Cardiac fibroblast (primary cell): ENCODE data around the gene MRPS17.

ENCODE experiments used
- DNase-seq, 2 donors: peaks; one replicate each; pipeline versions ENCODE4 v3.0.0 to v3.0.0-alpha.2; 2010; ENCODE audit warnings: low read depth in 2 of 2
- H3K4me3 ChIP-seq, 2 donors: replicated peaks in 1 of 2; 1 replicate in 1 of 2; 2 replicates in 1 of 2; pipeline ENCODE4 v1.5.1; 2011; ENCODE audit warnings: low read depth in 2 of 2, low read length in 2 of 2, mild to moderate bottlenecking in 2 of 2, moderate library complexity in 1 of 2
- CTCF ChIP-seq: IDR thresholded peaks from one replicate; pipeline ENCODE4 v1.5.1; 2011; ENCODE audit warnings: low read depth, mild to moderate bottlenecking, low read length, inconsistent platforms

Gene MRPS17

GRCh38 chr7:55964261-55965099 is 12.8 kb downstream of the MRPS17 start, which contains the start of gene NIPSNAP2:
NIPSNAP2 (plus strand) TSS chr7:55964585; CDS start chr7:55964610, 25 bp downstream.
- peak; percentile 59 to 75 for DNase-seq
- peak within 1 kb of the TSS; percentile 52 to 68 for H3K4me3 ChIP-seq
- no peak for TF ChIP-seq CTCF

GRCh38 chr7:55965100-55965470 is 13.4 kb downstream of the MRPS17 start:
- TF ChIP-seq CTCF, result no peak
- peak overlapping the region; percentile 52 to 68 for H3K4me3 ChIP-seq
- DNase-seq, result peak; percentile 53 to 57

- H3K4me3 ChIP-seq, result no peak overlapping the region
- no peak for DNase-seq
Observed at GRCh38 chr7:55965805-55966421, 14.2 kb downstream of the MRPS17 start.

GRCh38 chr7:55966851-55967250 is 15.2 kb downstream of the MRPS17 start:
- H3K4me3 ChIP-seq, result no peak overlapping the region
- no peak for TF ChIP-seq CTCF
- no peak for DNase-seq

More at GRCh38 chr7:55965805-55966421, 14.2 kb downstream of the MRPS17 start:
- no peak for TF ChIP-seq CTCF

GRCh38 chr7:55969391-55969790 is 17.7 kb downstream of the MRPS17 start:
- no peak overlapping the region for H3K4me3 ChIP-seq
- TF ChIP-seq CTCF, result no peak
- no peak for DNase-seq

GRCh38 chr7:55970561-55970960 is 18.9 kb downstream of the MRPS17 start:
- no peak for DNase-seq
- TF ChIP-seq CTCF, result no peak

More at GRCh38 chr7:55970561-55970960, 18.9 kb downstream of the MRPS17 start:
- no peak overlapping the region for H3K4me3 ChIP-seq
